HG03108 (cell line): ENCODE results near the gene NID2.

Experiments used
- ATAC-seq: cut with Tn5 transposase; IDR thresholded peaks from one replicate; pipeline ENCODE4 v1.9.1; 2021; ENCODE audit warnings: moderate library complexity; ENCODE audit not compliant: unreplicated experiment

NID2 gene

DNA sequence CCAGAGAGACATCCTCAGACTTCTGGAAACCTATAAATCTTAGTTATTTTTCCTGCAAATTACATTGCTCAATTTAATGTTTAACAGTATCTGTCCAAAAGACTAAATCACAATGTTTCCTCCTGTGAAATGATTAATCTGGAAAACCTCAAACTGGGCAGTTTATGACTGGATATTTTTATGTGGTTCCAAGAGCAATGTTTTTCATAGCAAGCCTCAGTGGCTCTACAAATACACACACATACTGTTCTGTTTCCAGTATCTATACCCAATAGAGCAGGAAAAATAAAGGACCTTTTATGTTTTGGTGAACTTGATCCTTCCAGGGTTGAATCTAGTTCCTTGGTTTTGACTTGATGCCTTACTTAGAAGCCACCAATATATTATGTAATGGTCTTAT lies 9.2 kb downstream of the NID2 start:
- ATAC-seq, result no peak

DNA sequence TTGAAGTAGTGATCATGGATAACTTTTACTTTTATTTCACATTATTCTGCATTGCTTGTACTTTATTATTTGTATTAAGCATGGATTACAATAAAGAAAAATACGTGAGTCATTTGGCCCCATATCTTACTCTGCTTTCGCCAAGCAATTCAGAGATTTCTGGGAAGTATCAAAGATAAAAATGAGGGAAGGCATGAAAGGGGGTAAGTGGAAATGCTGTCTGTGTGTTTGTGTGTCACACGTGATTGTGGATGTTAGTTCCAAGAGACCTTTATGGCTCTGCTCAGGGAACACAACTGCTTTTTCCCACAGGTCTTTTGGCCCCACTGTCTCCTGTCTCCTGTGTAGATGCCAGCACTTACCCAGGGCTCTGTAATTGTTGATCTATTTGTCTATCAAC lies 10.5 kb downstream of the NID2 start:
- no peak for ATAC-seq

DNA sequence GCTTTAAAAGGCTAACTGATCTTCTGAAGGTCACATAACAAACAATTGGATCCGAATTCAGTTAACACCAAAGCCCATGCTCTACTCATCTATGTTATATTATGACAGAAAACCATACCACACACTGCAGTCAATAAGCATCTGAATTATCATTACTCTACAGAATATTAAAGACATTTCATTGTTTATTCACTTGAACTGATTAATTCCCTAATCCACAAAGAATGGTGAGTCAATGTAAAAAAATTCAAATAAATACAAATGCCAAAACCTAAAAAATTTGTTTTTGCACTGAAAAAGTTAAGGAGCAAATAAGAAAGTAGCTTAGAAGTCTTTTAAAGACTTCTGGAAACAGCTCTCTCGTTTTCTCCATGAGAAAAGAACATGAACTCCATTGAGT lies 13.7 kb downstream of the NID2 start:
- ATAC-seq, result no peak

DNA sequence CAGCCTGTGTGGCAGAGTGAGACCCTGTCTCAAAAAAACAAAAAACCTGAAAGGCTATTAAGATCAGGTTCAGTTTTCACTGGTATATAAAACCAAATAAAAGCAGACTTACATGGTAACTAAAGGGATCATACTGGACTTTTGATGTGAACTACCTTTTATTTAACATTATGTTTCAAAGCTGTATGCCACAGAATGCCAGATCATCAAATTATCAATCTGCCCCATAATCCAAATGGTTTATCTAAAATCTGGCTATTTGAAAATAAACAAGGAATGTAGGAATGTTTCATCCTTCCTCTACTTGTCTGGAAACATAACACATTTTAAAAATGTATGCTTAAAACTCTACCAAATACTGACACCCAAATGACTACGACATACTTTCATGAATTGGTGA lies 14.2 kb downstream of the NID2 start:
- ATAC-seq, result no peak

DNA sequence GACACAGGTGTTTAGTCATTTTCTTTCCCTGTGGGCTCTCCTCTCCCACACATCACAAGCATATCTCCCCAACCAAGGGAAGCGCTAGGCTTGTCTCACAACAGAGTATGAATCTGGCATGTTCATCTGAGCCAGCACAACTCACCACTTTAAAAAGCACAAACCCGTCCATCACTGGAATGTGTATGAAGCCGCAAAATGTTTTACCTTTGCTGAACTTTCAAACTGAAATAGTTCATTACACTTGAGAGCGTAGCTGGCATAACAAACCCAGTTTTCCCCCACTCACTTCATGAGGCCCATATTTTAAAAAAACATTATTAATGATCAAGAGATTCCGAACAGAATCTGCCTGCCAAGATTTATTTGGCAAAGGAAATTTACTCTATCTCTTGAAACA lies 15.8 kb downstream of the NID2 start:
- no peak for ATAC-seq

DNA sequence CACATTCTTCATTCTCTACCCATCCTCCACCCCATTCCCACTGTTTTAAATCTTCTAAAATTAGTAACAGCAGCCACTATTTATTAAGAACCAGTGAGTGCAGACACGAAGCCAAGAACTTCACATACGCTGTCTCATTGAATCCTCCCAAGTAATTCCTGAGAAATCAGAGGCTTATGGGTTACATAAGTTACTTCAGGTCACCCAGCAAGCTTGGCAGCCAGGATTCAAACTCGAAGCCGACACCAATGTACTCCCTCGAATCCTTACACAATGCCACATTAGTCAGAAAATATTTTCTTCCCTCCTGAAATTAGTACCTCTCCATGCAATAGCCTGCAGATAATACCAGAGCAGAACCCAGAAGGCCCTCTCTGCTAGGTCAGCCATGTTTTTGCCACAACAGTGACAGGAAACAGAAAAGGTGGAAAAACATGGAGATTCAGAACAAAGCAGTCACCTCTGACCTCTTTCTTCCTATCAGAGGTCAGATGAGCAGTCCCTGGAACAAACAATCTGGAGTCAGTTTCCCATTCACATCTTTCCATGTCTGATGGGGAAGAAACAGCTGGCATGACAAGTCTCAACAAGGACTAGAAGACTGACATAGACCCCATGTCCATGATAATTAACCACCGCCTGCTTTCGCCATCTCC lies 16.4 kb downstream of the NID2 start:
- ATAC-seq, result no peak

DNA sequence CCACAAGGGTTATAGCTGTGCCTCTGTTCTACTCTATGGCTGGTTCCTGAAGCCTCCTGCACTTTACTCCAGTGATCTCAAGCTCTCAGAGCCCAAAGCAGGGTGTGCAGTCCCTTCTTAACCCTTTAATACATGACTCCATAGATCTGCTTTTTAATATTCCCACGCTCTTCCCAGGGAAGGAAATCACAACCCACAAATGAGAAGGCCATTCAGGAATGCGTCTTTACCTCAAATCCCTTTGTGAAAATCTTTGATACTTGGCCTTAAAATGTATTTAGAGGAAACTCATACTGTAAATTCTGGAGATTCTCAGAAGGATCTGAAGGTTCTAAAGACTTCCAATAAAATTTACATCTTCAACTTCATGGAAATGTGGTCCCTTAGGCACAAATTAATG lies 17.0 kb downstream of the NID2 start:
- ATAC-seq, result no peak

DNA sequence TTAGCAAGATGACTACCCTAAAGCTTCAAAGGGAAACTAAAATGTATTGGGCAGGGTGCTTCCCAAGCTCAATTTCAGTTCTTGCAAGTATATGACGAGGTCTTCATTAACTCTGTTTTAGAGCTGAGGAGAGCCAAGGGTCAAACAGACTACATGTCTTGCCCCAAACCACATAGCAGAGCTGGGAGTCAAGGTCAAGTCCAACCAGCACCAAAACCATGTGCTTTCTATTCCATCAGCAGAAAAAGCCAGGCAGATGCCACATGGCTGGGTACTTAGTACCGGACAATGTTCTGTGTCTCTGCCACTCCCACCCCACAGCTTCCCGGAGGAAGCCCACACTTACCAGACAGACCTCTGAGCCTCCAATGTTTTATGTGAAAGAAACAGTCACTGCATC lies 17.6 kb downstream of the NID2 start:
- ATAC-seq, result no peak

DNA sequence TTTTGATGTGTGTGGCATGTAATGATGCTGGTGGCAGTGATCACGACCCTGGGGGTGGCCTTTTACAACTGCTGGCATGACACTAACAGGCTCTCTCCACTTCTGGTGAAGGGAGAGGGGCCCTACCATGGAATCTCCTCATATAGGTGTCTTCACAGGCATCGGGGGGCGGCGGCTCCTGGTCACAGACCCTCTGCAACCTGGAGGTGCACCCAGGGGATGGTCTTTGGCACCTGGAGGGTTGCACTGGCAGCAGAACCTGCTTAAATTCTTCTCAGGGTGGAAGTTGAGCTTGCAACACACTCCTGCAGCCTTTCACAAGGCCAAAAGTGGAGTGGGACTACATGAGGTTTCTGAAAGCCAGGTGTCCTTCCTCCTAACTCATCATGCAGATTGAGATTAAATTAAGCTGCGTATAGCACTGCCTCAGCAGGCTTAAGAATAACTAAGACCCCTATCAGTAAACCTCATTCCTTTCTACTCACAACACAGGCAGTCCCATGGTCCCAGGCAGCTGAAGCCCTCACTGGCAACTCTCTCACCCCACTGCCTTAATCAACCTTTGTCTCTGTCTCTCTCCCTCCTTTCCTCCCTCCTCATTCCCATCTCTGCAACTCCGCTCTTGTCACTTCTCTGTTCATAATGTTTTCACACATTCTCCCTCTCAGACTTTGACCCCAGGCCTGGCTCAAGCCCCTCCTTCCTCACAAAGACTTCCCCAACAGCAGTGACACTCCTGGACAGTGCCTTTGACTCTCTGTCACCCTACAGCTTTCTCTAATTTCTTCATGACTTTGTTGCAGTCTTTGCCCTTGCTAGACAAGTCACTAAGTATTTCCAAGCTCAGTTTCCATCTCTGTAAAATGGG lies 18.9 kb downstream of the NID2 start:
- ATAC-seq, result no peak

DNA sequence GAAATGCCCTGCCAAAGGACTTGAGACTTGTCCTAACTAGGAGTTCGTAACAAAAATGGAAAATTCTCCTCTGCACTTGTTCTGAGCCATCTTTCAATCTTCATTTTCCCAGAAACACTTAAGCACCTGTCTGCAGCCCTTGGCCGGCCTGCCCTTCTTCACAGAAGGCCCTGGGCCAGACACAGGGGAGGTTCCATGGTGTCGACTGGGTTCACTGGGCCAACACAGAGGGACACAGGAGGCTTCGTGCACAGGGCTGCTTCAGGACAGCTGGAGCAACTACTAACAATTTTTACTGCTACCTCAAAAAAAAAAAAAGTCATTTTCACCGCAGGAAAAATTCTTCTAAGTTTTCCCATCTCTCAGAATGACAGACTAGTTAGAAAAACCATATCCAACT lies 19.6 kb downstream of the NID2 start:
- ATAC-seq, result no peak

DNA sequence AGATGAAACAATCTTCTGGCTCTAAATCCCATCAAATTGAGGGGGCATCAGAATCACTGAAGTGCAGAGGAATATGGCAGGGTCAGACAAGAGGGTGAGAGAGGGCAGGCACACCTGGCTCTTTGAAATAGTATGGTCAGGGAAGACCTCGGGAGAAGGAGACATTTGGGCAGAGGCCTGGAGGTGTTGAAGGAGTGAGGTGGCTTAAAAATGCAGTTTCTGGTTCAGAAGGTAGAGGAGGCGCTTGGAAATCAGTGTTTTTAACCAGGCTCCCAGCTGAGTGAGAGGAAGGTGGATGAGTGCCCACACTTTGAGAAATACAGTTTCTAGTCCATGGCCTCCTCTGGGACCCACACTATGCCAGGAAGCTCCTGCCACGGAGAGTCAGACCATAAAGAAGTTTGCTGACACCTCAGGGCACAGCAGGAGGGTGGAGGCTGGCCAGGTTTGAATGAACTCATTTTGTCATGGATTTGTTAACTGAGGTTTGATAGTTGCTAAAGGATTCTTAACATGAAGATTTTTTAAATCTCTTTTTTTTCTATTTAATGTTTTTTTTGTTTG lies 20.1 kb downstream of the NID2 start:
- no peak for ATAC-seq

DNA sequence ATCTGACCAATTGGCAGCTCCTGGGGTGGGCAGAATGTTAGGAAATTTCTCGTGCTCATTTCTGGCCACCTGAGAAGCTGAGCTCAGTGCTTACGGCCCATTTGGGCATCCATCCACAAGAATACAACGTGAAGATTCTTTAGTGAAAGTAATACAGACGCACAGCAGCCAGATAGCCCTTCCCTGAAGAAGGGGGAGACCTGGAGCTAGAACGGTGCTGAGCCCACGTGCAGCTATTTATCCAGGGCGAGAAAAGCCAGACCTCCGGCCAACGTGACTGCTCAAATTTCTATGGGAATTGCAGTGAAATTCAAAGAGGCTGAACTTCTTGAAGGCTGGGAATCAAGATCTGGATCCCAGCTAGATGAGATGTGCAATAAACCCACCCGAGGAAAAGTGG lies 20.7 kb downstream of the NID2 start:
- ATAC-seq, result no peak

DNA sequence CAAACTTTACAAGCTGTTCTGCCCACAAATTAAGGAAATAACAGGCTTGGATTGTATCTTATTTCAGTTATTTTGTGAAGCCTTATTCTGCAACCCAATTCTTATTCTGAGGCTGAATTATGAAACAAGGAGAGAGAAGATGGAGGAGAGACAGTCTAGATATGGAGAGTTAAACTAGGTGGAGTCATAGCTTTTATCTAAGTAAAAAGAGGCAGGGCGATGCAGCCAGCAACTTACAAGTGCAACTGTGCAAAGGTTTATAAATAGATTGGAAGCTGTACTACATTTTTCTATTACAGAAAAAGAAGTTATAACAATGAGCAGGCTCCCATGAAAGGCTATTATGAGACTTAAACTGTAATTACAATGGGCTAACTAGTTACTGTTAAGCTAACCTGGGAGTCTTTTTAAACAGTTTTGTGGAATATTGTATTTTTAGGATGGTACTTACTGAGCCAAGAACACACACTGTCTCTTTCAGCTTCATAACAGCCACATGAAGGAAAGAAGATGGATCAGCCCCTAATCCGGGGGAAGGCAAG lies 22.4 kb downstream of the NID2 start:
- ATAC-seq, result no peak

DNA sequence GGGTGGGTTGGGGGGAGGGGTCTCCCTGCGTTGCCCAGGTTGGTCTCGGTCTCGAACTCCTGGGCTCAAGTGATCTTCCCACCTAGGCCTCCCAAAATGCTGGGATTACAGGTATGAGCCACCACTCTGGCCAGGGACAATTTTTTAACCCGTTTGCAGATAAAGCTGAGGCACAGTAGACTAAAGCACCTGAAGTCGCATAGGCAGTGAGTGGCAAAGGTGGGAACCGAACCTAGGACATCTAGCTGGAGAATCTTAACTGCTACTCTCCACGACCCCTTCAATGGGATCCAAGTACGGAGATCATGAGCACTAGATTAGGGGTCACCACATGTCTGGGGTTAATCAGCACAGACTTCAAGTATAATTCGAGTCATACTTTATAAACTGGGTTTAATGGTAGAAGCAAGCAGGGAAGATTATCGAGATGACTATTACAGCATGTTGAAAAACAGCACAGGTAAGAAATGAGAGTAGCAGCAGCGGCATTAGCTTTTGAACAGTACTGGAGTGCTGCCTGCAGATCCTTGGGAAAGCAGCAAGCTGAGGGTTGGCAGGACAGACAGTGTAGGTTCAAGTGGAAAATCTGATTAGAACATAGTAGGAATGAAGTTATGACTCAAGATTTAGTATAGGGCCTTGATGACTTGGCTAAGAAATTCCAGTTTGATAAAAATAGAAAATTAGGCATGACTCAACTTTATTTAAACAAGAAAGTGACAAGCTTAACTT lies 23.9 kb downstream of the NID2 start:
- no peak for ATAC-seq

DNA sequence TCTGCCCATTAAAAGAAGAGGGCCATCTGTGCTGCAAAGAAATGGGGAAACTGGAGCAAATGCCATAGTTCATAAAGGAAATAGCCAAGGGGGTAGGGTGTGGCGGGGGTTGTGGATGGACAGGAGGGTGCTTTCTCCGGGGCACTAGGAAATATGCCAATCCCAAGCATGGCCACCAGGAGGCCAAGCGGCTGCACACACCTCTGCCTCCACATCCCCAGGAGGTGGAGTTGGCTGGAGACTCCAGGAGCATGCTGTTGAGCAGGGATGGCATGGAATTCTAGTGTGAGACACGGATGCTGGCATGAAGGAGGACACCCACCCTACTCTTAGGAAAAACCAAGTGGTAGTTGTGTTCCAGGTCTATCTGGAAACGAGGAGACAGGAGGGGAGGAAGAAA lies 25.2 kb downstream of the NID2 start:
- ATAC-seq, result no peak

DNA sequence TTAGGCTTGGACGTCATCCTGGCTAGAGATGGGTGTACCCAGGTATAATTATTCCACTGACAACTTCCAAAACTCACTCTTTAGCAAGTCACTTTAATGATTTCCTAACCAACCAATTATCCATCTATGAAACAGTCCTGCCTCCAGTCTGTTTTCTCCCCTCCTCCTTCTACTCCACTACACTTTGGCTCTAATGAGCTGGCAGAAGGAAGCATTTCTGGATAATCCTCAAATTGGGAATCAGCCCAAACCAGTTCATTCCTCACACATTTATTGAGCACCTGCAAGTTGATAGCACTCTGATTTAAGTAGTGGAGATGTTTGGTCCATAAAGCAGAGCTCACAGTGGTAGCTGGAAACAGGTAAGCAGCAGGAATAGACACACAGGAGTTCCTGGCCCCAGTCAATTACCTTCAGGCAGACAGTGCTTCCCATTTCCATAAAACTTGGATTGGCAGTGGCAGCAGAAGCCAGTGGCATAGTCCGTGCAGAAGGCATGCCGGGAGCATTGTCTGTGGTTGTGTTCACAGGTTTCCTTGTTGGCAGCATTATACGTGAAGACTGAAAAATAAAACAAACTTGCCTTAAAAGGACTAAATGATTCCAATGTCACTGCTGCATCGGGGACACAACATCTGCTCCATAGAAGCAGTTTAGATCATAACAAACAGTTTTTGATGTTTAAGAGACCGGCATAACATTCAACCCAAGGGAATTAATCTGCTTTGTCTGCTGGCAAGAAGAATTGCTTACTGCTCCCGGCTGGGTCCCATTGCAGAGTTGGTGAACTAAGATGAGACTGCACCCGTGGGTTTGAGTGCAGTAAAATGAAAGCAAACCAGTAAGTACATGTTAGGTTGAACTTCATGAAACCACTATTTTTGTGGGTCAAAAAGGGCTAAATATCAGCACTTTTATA lies 26.2 kb downstream of the NID2 start:
- ATAC-seq, result no peak

DNA sequence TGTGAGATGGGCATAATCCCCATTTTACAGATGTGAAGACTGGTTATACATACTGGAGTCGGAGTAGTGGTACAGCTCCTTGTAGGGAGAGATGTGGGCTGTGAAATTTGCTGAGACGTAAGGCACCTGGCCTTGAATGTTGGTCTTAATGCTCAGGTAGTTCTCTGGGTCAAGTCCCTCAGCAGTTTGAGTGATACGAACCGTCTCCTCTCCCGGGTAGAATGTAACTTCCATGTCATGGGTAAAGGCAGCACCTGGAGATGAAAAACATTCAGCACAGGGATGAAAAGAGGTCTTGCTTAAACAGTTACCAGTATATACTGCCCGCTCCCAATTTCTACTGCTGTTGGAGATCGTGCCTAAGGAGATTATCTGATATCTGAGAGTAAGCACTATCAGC lies 28.3 kb downstream of the NID2 start:
- ATAC-seq, result no peak

DNA sequence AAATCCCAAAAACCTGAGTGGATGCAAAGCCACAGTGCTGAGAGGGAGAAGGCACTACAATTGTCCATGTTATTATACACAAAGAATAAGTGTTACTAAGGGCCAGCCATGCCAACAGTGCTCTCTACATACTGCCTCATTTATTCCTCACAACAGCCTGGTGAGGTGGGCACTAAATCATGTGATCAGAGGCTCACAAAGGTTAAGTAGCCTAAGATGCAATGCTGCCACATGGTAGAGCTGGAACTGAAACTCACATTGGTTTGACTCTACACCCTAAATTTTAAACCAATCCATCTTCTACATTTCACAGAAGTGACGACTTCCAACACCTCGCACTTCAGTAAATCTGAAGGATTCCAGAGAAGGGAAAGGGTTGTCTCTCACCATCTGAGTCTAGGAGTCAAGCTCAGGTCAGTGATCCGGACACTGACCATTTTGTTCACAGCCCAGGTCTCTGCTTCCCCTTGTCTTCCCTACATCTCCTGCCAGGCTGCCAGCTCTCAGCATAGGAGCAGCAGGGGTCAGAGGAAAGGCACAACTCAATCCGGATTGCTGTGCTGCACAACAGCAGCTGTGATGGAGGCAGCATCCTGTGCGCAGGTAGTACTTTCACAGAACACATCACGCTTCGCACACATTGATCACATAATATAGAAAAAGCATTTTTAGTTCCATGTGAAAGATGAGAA lies 29.6 kb downstream of the NID2 start:
- ATAC-seq, result no peak

DNA sequence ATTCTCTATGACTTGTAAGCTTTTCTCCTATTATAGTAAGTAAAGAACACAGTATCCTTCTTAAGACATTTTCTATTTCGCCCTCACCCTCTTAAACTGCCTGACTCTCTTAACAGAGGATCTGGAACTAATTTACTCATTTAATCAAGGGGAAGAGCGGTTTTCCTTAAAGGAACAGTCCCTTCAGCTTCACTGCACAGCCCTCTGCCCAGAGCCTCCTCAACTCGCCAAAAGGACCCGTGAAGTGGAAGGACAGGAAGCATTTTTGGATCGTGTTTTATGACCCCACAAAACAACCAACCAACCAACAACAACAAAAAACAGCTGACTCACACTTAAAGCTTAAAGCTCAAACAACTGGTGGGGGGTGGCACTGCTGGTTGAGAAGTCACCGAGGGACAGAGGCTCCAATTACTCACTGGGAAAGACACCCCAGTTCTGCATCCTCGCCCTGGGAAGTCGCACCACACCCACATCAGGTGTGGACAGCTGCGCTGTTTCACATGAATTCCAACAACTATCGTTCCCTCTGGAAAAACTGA lies 35.7 kb downstream of the NID2 start:
- ATAC-seq, result no peak
